ENCODE data around the gene RASSF3. TPM values are rescaled to one million over a fixed set of nuclear protein-coding genes. Genes with fewer than 3 reads are reported as not detected.
"Not testable (repeated sequence)": the region's sequence is repeated elsewhere in the genome, so short reads cannot be mapped to it uniquely, and the experiment has no call there.

RASSF3 gene
- total RNA-seq, 2 experiments from 2014 or later = 114 to 115 TPM

DNA sequence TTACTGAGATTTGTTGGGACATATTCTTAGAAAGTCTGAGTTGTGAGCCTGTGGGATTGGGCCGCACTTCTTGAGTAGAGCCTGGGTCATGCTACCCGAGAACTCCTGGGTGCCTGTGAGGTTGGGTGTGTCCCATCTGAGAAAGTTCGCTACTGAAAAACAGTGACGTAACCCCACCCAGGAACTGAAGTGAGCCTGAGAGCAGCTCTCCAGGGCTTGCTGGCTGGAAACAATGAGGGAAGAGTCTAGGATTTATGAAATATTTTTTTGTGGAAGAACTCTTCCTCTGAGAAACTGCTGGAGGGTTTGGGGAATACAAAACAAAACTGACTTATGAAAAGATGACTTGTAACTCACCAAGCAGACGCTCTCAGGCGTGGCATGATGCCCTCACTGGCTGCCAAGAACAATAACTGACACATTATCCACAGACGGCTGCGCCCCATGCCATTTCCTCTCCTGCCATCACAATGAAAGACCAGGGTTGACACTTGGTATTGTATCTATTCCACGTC lies 69.2 kb downstream of the RASSF3 start:
- Mint-ChIP-seq H3K27ac (peak overlapping the region; percentile 92), H3K36me3 (ENCODE audit: low read depth) (peaks cover 62% of the 10 kb centered on the region), H3K27me3 (no peaks in the 10 kb centered on the region), H3K4me1 (peaks cover 94% of the 10 kb centered on the region), H3K4me3 (peak overlapping the region; percentile 65), H3K9me3 (no peaks in the 10 kb centered on the region)
- ChIA-PET POLR2A (interaction anchor here (2.0 kb wide), 1 partner anchor 10 kb away, joined by 8 read pairs; no protein-coding TSS in a partner anchor), CTCF (interaction anchor here (0.7 to 4.4 kb wide), 11 partner anchors 11 to 209 kb away, joined by 3 to 19 read pairs (median 4); no protein-coding TSS in a partner anchor)
- peak; percentile 73 for DNase-seq

GRCh38 chr12:64680235-64680634 lies 69.9 kb downstream of the RASSF3 start:
- H3K27ac Mint-ChIP-seq = peak overlapping the region; percentile 92
- H3K9me3 Mint-ChIP-seq = no peaks in the 10 kb centered on the region
- POLR2A ChIA-PET = interaction anchor here (2.0 kb wide), 1 partner anchor 11 kb away, joined by 8 read pairs; no protein-coding TSS in a partner anchor
- peaks cover 94% of the 10 kb centered on the region for H3K4me1 Mint-ChIP-seq
- no peak for DNase-seq
- peaks cover 66% of the 10 kb centered on the region for H3K36me3 Mint-ChIP-seq (ENCODE audit: low read depth)
- H3K27me3 Mint-ChIP-seq = no peaks in the 10 kb centered on the region
- CTCF ChIA-PET = interaction anchor here (0.7 to 4.4 kb wide), 11 partner anchors 8 to 98 kb away, joined by 3 to 19 read pairs (median 4); no protein-coding TSS in a partner anchor
- peak overlapping the region; percentile 65 for H3K4me3 Mint-ChIP-seq

GRCh38 chr12:64681200-64682052 lies 71.1 kb downstream of the RASSF3 start:
- DNase-seq = no peak
- H3K4me1 Mint-ChIP-seq = peaks cover 95% of the 10 kb centered on the region
- ChIA-PET POLR2A (no interaction called here), CTCF (interaction anchor here (1.5 to 3.6 kb wide), 3 partner anchors 9 to 132 kb away, joined by 4 to 15 read pairs (median 9); no protein-coding TSS in a partner anchor)
- no peaks in the 10 kb centered on the region for H3K27me3 Mint-ChIP-seq
- H3K4me3 Mint-ChIP-seq = peak overlapping the region; percentile 12
- peak overlapping the region; percentile 92 for H3K27ac Mint-ChIP-seq
- no peaks in the 10 kb centered on the region for H3K9me3 Mint-ChIP-seq
- H3K36me3 Mint-ChIP-seq (ENCODE audit: low read depth) = peaks cover 72% of the 10 kb centered on the region

DNA sequence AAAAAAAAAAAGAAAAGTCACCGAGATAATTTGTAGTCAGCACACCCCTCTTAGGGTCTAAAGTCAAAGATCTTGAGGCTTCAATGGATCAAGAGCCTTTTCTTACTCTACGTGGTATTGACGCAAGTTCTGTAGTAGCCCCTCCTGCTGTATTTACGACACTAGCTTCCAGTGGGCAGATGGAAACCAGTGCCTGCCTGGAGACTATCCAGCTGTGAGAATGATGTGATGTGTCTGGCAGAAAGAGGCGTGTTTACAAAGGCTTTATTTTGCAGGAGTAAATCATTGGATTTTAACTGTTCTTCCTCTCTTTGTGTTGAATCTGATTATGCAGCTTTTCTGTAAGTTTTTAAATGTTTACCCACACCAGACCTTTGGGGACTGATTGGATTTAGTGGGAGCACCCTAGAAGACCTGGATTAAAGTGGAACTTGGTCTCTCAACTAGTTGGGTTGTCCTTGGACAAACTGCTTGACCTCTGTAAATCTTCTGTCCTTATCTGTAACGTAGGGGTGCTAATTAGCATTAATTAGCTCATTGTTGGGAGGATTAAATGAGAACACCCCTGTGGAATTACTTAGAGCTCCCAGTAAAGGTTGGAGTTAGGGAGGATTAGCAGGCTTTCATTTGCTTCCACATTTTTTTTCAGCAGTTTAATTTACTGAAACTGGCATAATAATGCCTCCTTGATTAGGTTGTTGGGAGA lies 72.4 kb downstream of the RASSF3 start:
- POLR2A ChIA-PET = no interaction called here
- no peaks in the 10 kb centered on the region for H3K27me3 Mint-ChIP-seq

DNA sequence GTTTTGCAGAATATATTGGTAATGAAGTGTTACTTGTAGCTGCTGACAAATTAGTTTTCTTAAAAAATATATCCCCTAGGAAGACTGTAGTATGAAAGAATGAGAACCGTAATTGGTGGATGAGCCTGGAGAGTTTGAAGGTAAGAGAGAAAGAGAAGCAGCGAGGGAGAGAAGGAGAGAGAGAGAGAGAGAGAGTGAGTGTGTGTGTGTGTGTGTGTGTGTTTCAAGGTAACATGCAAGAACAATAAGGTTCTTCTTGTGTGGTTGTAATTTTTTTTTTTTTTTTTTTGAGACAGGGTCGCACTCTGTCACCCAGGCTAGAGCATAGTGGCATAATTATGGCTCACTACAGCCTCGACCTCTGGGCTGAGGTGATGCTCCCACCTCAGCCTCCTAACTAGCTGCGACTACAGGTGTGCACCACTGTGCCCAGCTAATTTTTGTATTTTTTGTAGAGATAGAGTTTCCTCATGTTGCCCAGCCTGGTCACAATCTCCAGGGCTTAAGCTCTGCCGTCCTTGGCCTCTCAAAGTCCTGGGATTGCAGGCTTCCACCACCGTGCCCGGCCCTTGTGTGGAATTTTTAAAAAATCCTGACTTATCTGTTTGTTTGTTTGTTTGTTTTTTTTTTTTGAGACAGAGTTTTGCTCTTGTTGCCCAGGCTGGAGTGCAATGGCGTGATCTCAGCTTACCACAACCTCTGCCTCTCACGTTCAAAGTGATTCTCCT lies 73.7 kb downstream of the RASSF3 start:
- CTCF ChIA-PET = interaction anchor here (0.9 to 3.3 kb wide), 4 partner anchors 11 to 115 kb away, joined by 3 to 14 read pairs (median 6); no protein-coding TSS in a partner anchor
- H3K27me3 Mint-ChIP-seq = no peaks in the 10 kb centered on the region
- DNase-seq = no peak
- H3K4me1 Mint-ChIP-seq = peaks cover 91% of the 10 kb centered on the region
- no peaks in the 10 kb centered on the region for H3K9me3 Mint-ChIP-seq
- POLR2A ChIA-PET = no interaction called here
- peaks cover 77% of the 10 kb centered on the region for H3K36me3 Mint-ChIP-seq (ENCODE audit: low read depth)
- H3K27ac Mint-ChIP-seq = peak overlapping the region; percentile 91
- peak overlapping the region; percentile 38 for H3K4me3 Mint-ChIP-seq

More for the DNA sequence above, 72.4 kb downstream of the RASSF3 start:
- Mint-ChIP-seq H3K4me3 (no peak overlapping the region), H3K36me3 (ENCODE audit: low read depth) (peaks cover 73% of the 10 kb centered on the region), H3K9me3 (no peaks in the 10 kb centered on the region), H3K4me1 (peaks cover 91% of the 10 kb centered on the region), H3K27ac (peak overlapping the region; percentile 91)
- CTCF ChIA-PET = interaction anchor here (0.6 to 3.6 kb wide), 6 partner anchors 11 to 49 kb away, joined by 3 to 15 read pairs (median 4); no protein-coding TSS in a partner anchor
- DNase-seq = no peak

DNA sequence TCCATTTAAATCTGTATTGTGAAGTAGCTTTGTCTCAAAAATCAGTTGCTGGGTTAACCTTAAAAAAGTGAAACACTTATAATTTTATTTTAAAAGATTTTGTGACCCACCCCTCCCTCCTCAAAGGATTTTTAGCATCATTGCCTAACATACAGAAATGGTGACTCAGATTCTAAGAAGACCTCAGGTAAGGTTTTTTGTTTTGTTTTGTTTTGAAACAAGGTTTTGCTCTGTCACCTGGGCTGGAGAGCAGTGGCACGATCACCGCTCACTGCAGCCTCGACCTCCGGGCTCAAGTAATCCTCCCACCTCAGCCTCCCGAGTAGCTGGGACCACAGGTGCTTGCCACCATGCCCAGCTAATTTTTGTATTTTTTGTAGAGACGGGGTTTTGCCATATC lies 74.8 kb downstream of the RASSF3 start:
- Mint-ChIP-seq H3K4me3 (peak overlapping the region; percentile 38), H3K27me3 (no peaks in the 10 kb centered on the region), H3K9me3 (no peaks in the 10 kb centered on the region), H3K27ac (peak overlapping the region; percentile 91), H3K4me1 (peaks cover 90% of the 10 kb centered on the region), H3K36me3 (ENCODE audit: low read depth) (peaks cover 79% of the 10 kb centered on the region)
- ChIA-PET POLR2A (no interaction called here), CTCF (interaction anchor here (2.4 kb wide), 1 partner anchor 10 kb away, joined by 14 read pairs; no protein-coding TSS in a partner anchor)
- DNase-seq = no peak

- CTCF ChIA-PET = interaction anchor here (0.6 to 2.4 kb wide), 4 partner anchors 10 to 124 kb away, joined by 3 to 14 read pairs (median 4); no protein-coding TSS in a partner anchor
- H3K27me3 Mint-ChIP-seq = no peaks in the 10 kb centered on the region
- H3K4me1 Mint-ChIP-seq = peaks cover 88% of the 10 kb centered on the region
- POLR2A ChIA-PET = no interaction called here
- no peaks in the 10 kb centered on the region for H3K9me3 Mint-ChIP-seq
- no peak for DNase-seq
- peak overlapping the region; percentile 38 for H3K4me3 Mint-ChIP-seq
- peaks cover 80% of the 10 kb centered on the region for H3K36me3 Mint-ChIP-seq (ENCODE audit: low read depth)
- peak overlapping the region; percentile 91 for H3K27ac Mint-ChIP-seq
These were observed 75.3 kb downstream of the RASSF3 start for GRCh38 chr12:64685605-64686004.

DNA sequence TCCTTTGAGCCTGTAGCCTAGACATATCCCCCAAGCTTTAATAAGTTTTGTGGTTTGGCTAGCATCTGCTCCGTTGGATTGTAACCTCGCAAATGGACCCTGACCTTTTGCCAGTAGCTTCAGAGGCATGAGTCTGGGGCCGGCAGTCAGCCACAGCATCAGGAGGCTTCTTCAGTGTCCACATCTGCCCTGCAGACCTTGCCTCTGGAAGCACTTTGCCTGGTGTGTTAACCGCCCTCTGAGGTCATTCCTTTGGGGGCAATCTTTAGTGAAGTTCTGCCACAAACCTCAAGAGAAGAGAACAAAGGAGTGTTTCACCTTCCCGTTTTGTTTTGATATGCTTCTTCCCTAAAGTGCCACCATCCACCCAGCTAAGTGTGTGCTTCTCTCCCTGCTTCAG lies 77.5 kb downstream of the RASSF3 start:
- DNase-seq = no peak
- Mint-ChIP-seq H3K27ac (peak overlapping the region; percentile 86), H3K36me3 (ENCODE audit: low read depth) (peaks cover 78% of the 10 kb centered on the region), H3K9me3 (no peaks in the 10 kb centered on the region), H3K27me3 (no peaks in the 10 kb centered on the region), H3K4me3 (peak overlapping the region; percentile 48), H3K4me1 (peaks cover 84% of the 10 kb centered on the region)
- POLR2A ChIA-PET = no interaction called here
- CTCF ChIA-PET = interaction anchor here (0.5 kb wide), 1 partner anchor 86 kb away, joined by 4 read pairs; no protein-coding TSS in a partner anchor

- Mint-ChIP-seq H3K9me3 (no peaks in the 10 kb centered on the region), H3K27me3 (no peaks in the 10 kb centered on the region), H3K27ac (peak overlapping the region; percentile 86), H3K4me1 (peaks cover 82% of the 10 kb centered on the region), H3K36me3 (ENCODE audit: low read depth) (peaks cover 76% of the 10 kb centered on the region), H3K4me3 (peak overlapping the region; percentile 48)
- POLR2A ChIA-PET = no interaction called here
- no peak for DNase-seq
- CTCF ChIA-PET = interaction anchor here (0.5 to 3.8 kb wide), 4 partner anchors 10 to 138 kb away, joined by 3 to 19 read pairs (median 5); no protein-coding TSS in a partner anchor
These were observed 77.9 kb downstream of the RASSF3 start for GRCh38 chr12:64688219-64688618.

- ChIA-PET CTCF (interaction anchor here (1.1 to 3.8 kb wide), 5 partner anchors 9 to 139 kb away, joined by 3 to 19 read pairs (median 6); no protein-coding TSS in a partner anchor), POLR2A (no interaction called here)
- Mint-ChIP-seq H3K9me3 (no peaks in the 10 kb centered on the region), H3K4me3 (peak overlapping the region; percentile 48), H3K27me3 (no peaks in the 10 kb centered on the region), H3K36me3 (ENCODE audit: low read depth) (peaks cover 74% of the 10 kb centered on the region), H3K27ac (peak overlapping the region; percentile 86), H3K4me1 (peaks cover 79% of the 10 kb centered on the region)
- no peak for DNase-seq
These were observed 78.4 kb downstream of the RASSF3 start for GRCh38 chr12:64688715-64689114.

DNA sequence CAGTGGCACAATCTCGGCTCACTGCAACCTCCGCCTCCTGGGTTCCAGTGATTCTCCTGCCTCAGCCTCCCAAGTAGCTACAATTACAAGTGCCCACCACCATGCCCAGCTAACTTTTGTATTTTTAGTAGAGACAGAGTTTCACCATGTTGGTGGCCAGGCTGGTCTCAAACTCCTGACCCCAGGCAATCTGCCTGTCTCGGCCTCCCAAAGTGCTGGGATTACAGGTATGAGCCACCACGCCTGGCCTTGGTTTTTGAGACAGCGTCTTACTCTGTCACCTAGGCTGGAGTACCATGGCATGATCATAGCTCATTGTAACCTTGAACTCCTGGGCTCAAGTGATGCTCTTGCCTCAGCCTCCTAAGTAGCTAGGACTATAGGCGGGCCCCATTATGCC lies 79.9 kb downstream of the RASSF3 start:
- H3K4me1 Mint-ChIP-seq = peaks cover 78% of the 10 kb centered on the region
- POLR2A ChIA-PET, DNase-seq, H3K27me3 Mint-ChIP-seq, H3K9me3 Mint-ChIP-seq, H3K4me3 Mint-ChIP-seq: not testable (repeated sequence)
- peak overlapping the region; percentile 36 for H3K27ac Mint-ChIP-seq
- CTCF ChIA-PET = interaction anchor here (0.7 to 3.8 kb wide), 6 partner anchors 8 to 140 kb away, joined by 3 to 19 read pairs (median 6); no protein-coding TSS in a partner anchor
- H3K36me3 Mint-ChIP-seq (ENCODE audit: low read depth) = peaks cover 75% of the 10 kb centered on the region
